Astrocyte (in vitro differentiated cells and primary cell): Measurements from ENCODE around the gene FRY.

Source experiments
- CTCF ChIP-seq: IDR thresholded peaks from 2 replicates; pipeline ENCODE4 v1.5.1; 2011; ENCODE audit warnings: low read depth, mild to moderate bottlenecking, inconsistent platforms, low read length, moderate library complexity; ENCODE audit not compliant: insufficient read depth
- EZH2 ChIP-seq: IDR thresholded peaks from 2 replicates; pipeline ENCODE4 v1.6.1; 2012; ENCODE audit warnings: mild to moderate bottlenecking, low read length, inconsistent platforms; ENCODE audit not compliant: insufficient read depth

GRCh38 chr13:32002873-32003272 lies 28.7 kb upstream of the FRY start:
- no peak for TF ChIP-seq CTCF
- TF ChIP-seq EZH2: no peak
